Esophagus muscularis mucosa (tissue), 3 donors: ENCODE results near the gene RPS6KA2.

ENCODE experiments used
- CTCF ChIP-seq, 3 experiments: fragments of 200-600 bp in 2 of 3; fragments of 450-650 bp in 1 of 3; sonication (generic) in 2 of 3; IDR thresholded peaks; one replicate each; pipeline ENCODE4 v1.5.1; 2017 to 2019; ENCODE audit warnings: antibody characterized with exemption in 3 of 3, mild to moderate bottlenecking in 2 of 3, moderate library complexity in 1 of 3
- POLR2AphosphoS5 ChIP-seq, 2 donors: sonication (generic); formaldehyde crosslinking; IDR thresholded peaks; one replicate each; pipeline ENCODE4 v1.6.1; 2017; ENCODE audit warnings: antibody characterized with exemption in 2 of 2

- TF ChIP-seq CTCF (IDR thresholded peaks at IDR 0.05), result no peak
- no peak for TF ChIP-seq POLR2AphosphoS5 (IDR thresholded peaks at IDR 0.05)
Measured at GRCh38 chr6:166592821-166593220, 34.2 kb downstream of the RPS6KA2 start.
